ENCODE data around the gene MNX1.

Gene MNX1

DNA sequence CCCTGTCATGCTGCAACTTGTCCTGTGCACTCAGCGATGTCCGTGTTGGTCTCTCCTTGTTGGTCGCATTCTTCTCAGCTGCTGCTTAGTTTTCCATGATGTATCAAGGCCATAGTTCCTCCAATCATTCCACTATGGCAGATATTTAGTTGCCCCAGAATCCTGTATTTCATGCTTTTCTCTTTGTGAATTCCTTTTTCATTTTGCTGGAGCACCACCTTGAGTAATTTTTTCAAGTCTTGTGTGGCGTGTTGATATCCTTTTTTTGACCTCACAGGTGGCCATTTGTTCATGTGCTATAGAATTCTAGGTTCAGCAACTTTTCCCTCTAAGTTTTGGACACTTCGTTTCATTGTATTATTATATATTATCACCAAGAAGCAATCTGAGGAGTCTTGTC is 42.7 kb upstream of the MNX1 start:
- TF ChIP-seq, protein P1, sequence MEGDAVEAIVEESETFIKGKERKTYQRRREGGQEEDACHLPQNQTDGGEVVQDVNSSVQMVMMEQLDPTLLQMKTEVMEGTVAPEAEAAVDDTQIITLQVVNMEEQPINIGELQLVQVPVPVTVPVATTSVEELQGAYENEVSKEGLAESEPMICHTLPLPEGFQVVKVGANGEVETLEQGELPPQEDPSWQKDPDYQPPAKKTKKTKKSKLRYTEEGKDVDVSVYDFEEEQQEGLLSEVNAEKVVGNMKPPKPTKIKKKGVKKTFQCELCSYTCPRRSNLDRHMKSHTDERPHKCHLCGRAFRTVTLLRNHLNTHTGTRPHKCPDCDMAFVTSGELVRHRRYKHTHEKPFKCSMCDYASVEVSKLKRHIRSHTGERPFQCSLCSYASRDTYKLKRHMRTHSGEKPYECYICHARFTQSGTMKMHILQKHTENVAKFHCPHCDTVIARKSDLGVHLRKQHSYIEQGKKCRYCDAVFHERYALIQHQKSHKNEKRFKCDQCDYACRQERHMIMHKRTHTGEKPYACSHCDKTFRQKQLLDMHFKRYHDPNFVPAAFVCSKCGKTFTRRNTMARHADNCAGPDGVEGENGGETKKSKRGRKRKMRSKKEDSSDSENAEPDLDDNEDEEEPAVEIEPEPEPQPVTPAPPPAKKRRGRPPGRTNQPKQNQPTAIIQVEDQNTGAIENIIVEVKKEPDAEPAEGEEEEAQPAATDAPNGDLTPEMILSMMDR (IDR thresholded peaks at IDR 0.05), result no peak

DNA sequence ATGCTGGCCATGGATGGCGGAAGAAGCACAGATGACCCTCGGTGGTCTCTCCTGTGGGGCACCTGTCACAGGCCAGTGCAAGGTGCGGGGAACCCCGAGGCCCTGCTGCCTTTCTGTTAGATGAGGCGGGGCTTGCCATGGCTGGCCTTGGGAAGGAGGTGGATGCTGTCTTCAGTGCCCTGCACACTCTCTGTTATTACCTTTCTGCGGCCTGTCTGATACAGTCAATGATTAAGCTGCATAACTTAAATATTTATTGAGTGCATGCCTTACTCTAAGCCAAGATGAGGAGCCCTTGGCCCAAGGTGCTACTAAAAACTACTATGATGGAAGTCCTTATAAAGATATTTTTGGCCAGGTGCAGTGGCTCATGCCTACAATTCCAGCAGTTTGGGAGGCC is 36.7 kb upstream of the MNX1 start:
- TF ChIP-seq, protein P1 (IDR thresholded peaks at IDR 0.05), result no peak

DNA sequence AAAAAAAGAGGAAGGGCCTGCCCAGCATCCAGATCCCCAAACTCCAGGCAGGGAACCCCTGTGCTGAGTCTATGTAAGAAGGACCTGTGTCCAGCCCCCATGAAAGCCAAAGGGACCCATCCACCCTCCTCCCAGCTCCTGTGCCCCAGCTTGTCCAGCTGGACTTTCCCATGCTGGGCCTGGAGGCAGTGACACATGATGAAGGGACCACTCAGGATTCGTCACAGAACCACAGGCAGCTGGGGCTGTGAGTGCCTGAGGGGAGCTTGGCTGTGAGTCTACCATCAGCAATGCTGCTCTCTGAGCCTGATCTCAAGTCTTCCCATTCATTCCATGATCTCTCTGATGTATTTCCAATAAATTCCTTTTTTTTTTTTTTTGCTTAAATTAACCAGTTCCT is 36.2 kb upstream of the MNX1 start:
- TF ChIP-seq, protein P1 (IDR thresholded peaks at IDR 0.05), result no peak

DNA sequence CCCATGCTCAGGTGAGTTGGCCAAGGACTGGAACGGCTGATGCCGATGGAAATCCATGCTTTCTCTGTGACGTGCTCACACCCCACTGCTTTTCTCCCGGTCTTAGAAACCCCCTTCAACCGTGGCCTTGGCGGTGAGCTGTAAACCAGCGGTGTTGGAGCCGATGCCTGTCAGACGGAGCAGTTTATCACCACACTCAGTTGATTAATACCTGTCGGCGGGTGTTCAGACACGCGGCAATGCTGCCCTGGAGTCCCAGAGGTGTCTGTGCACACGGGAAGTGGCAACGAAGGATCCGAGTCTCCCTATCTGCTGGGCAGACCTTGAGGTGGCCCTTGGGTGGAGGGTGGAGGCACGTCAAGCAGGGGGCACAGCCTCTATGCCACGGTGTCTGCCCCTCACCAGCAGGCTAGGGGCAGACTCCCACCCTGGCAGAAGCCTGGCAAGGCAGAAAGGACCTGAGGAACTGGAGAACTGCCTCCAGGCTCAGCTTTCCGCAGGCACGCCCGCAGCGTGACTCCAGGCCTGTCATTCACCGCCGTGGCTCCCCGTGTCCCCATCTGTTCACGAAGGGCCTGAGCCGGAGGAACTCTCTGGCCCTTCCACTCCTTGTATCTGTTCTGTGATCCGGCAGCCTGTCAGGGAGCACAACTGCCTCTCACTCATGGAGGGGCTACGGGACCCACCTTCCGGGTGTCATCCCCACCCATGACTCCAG is 34.6 kb upstream of the MNX1 start:
- TF ChIP-seq, protein P1 (IDR thresholded peaks at IDR 0.05), result no peak

DNA sequence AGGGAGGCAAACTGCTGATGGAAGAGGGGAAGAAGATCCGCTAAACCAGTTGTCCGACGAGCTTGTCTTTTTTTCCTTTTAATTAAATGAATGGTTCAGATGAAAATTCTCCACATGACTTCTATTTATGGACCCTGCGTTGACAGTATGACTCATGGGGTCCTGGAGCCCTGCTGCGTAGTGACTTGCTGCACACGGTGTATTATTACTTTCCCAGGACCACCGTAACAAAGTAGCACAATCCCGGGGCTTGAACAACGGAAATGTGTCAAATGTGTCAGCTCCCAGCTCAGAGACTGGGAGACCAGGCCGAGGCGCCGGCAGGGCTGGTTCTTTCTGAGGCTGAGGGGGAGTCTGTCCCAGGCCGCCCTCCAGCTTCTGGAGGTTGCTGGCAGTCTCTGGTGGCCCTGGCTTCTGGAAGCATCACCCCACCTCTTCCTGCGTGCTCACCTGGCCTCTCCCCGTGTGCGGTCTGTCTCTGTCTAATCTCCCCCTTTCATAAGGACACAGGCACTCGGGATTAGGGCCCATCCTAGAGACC is 33.8 kb upstream of the MNX1 start:
- TF ChIP-seq, protein P1 (IDR thresholded peaks at IDR 0.05), result no peak

DNA sequence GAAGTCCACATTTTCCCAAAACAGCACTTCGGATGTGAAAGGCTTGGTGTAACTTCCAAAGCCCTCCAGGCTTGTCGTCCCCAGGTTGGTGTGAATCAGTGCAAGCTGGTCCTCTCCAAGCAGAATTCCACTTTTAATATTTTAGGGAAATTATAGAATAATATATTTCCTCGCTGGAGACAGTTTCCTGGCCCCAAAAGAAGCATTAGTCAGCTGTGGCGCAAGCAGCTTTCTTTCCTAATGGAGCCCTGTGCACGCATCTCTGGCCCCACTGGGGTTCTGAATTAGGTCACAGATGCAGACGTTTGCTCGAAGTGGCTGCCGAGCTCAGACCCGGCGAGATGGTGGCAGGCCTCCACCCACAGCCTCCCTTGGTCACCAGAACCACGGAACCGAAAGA is 33.3 kb upstream of the MNX1 start:
- TF ChIP-seq, protein P1 (IDR thresholded peaks at IDR 0.05), result no peak

DNA sequence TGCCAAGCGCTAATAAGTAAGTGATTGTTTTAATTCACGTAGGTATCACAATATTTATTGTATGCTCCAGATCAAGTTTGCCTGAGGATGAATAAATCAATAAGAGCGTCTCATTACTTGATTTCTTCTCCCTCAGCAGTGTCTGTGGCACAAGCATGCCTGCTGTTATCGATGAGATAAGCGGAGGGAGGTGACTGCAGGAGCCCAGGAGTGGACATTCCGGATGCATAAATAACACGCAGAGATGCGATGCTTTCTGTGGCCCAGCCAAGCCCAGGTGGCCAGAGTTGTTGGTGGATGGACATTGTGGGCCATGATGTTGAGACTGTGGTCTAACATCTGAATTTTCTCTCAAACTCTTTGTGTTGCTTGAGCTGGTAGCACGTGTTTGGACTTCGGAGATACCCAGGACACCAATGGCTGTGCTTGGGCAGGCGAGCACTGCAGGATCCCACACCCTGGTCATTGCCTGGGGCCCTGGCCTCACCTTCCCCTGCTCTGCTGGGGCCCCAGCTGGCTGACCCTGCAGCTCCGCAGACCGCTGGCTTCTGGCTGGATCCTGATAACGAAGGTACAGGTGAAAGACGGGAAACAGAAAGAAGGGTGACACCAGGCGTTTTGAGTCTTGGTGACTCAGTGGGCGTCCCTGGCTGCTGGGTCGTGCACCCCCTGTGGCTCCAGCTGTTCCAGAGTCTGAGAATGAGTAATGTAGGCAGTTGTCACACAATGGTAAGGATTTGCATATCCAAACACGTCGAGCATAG is 31.2 kb upstream of the MNX1 start:
- TF ChIP-seq, protein P1 (IDR thresholded peaks at IDR 0.05), result no peak

Data from LNCAP (cell line).